HCT116 (cell line): ENCODE measurements around the gene TFEB. TPM values are rescaled to one million over a fixed set of nuclear protein-coding genes. Genes with fewer than 3 reads are reported as not detected.

ENCODE experiments used
- ATAC-seq: fragments of 200-7000 bp; cut with Tn5 transposase; 2 replicates; pipeline ENCODE4 v1.9.1; 2020; ENCODE audit warnings: mild to moderate bottlenecking, moderate library complexity
- BruUV-seq: library from RNA; stranded (reverse); fragments of 400-500 nt; replicated peaks from 2 replicates; lab custom pipeline; 2021; lab: Mats Ljungman, UMichigan
- CTCF ChIA-PET: fragments of 300-600 bp; sonication (Branson Sonifier 250); formaldehyde crosslinking; loops from one replicate; lab custom pipeline; 2021; ENCODE audit warnings: antibody characterized with exemption; lab: Charles Lee
- POLR2A ChIA-PET: fragments of 300-600, 350-600 bp; sonication (Branson Sonifier 250); formaldehyde crosslinking; loops from one replicate; lab custom pipeline; 2021; ENCODE audit warnings: antibody characterized with exemption; lab: Charles Lee
- RAD21 ChIA-PET, 2 experiments: fragments of 300-600 bp; sonication (Branson Sonifier 250); formaldehyde crosslinking; loops; one replicate each; lab custom pipeline; 2023; ENCODE audit warnings: low total read pairs in 2 of 2; ENCODE audit not compliant: uncharacterized antibody in 2 of 2, unreplicated experiment in 2 of 2, low non-redundant PET in 1 of 2; lab: Charles Lee
- DNase-seq: peaks from one replicate; pipeline ENCODE4 v3.0.0-alpha.2; 2010; ENCODE audit warnings: low read depth, low spot score
- H2AFZ ChIP-seq: fragments of 200-600 bp; shearing (Covaris generic), sonication (generic); 2 replicates; pipeline ENCODE4 v1.6.1; 2017; ENCODE audit warnings: low read depth, mixed run types, mixed read lengths, antibody characterized with exemption, low read length; ENCODE audit not compliant: poor library complexity, severe bottlenecking
- H3K27ac ChIP-seq: 2 replicates; pipeline ENCODE4 v1.5.1; 2012; ENCODE audit warnings: low read depth, low read length
- H3K27me3 ChIP-seq: fragments of 200-600 bp; sonication (generic); 2 replicates; pipeline ENCODE4 v1.6.1; 2016; ENCODE audit warnings: mixed run types, low read length, mixed read lengths; ENCODE audit not compliant: insufficient read depth
- H3K36me3 ChIP-seq, 2 experiments: fragments of 200-500 bp in 1 of 2; fragments of 200-600 bp in 1 of 2; sonication (Bioruptor generic) in 1 of 2; sonication (generic) in 1 of 2; 2 replicates each; pipeline versions ENCODE4 v1.5.1 to v1.6.1; 2014 to 2016; ENCODE audit warnings: low read length in 2 of 2, inconsistent platforms in 1 of 2, mixed read lengths in 1 of 2, mixed run types in 1 of 2; ENCODE audit not compliant: insufficient read depth in 2 of 2, control insufficient read depth in 1 of 2
- H3K4me1 ChIP-seq, 2 experiments: fragments of 200-600 bp in 1 of 2; sonication (generic) in 1 of 2; 2 replicates each; pipeline versions ENCODE4 v1.5.1 to v1.6.1; 2012 to 2017; ENCODE audit warnings: low read length in 2 of 2, inconsistent platforms in 1 of 2, mild to moderate bottlenecking in 1 of 2, mixed read lengths in 1 of 2, mixed run types in 1 of 2, moderate library complexity in 1 of 2; ENCODE audit not compliant: insufficient read depth in 2 of 2, control insufficient read depth in 1 of 2
- H3K4me2 ChIP-seq: fragments of 200-600 bp; sonication (generic); 2 replicates; pipeline ENCODE4 v1.6.1; 2017; ENCODE audit warnings: mixed run types, low read length, mixed read lengths
- H3K4me3 ChIP-seq, 2 experiments: fragments of 200-600 bp in 1 of 2; sonication (generic) in 1 of 2; replicated peaks in 1 of 2; 2 replicates each; pipeline ENCODE4 v1.5.1; 2011 to 2016; ENCODE audit warnings: low read length in 2 of 2, control low read depth in 1 of 2, low read depth in 1 of 2, mild to moderate bottlenecking in 1 of 2, mixed read lengths in 1 of 2, mixed run types in 1 of 2
- H3K79me2 ChIP-seq: fragments of 200-600 bp; sonication (generic); 2 replicates; pipeline ENCODE4 v1.6.1; 2017; ENCODE audit warnings: mild to moderate bottlenecking, mixed run types, low read length, moderate library complexity, mixed read lengths; ENCODE audit not compliant: insufficient read depth
- H3K9ac ChIP-seq: fragments of 200-600 bp; sonication (generic); 2 replicates; pipeline ENCODE4 v1.6.1; 2016; ENCODE audit warnings: low read length, mixed read lengths
- H3K9me2 ChIP-seq: fragments of 200-600 bp; sonication (generic), shearing (Covaris generic); 2 replicates; pipeline ENCODE4 v1.6.1; 2017; ENCODE audit warnings: mixed run types, mild to moderate bottlenecking, moderate library complexity; ENCODE audit not compliant: insufficient read depth
- H3K9me3 ChIP-seq, 2 experiments: fragments of 200-500 bp in 1 of 2; fragments of 200-600 bp in 1 of 2; sonication (Bioruptor generic) in 1 of 2; sonication (generic) in 1 of 2; 2 replicates each; pipeline ENCODE4 v1.6.1; 2014 to 2017; ENCODE audit warnings: low read length in 2 of 2, mixed read lengths in 2 of 2, inconsistent platforms in 1 of 2, low read depth in 1 of 2, mild to moderate bottlenecking in 1 of 2, mixed run types in 1 of 2, moderate library complexity in 1 of 2; ENCODE audit not compliant: control insufficient read depth in 1 of 2, insufficient read depth in 1 of 2
- H4K20me1 ChIP-seq: fragments of 200-600 bp; sonication (generic), shearing (Covaris generic); 2 replicates; pipeline ENCODE4 v1.6.1; 2017; ENCODE audit warnings: mixed run types, mild to moderate bottlenecking, moderate library complexity; ENCODE audit not compliant: insufficient read depth
- CEBPB ChIP-seq: IDR thresholded peaks from 2 replicates; pipeline ENCODE4 v1.6.1; 2012; ENCODE audit warnings: low read depth
- CTCF ChIP-seq, 3 experiments: fragments of 200-600 bp in 1 of 3; sonication (generic) in 1 of 3; IDR thresholded peaks in 2 of 3; conservative IDR thresholded peaks in 1 of 3; 2 replicates each; pipeline ENCODE4 v1.5.1; 2012 to 2017; ENCODE audit warnings: low read depth in 2 of 3, low read length in 2 of 3, antibody characterized with exemption in 1 of 3, borderline replicate concordance in 1 of 3, control low read depth in 1 of 3, mild to moderate bottlenecking in 1 of 3, mixed read lengths in 1 of 3, mixed run types in 1 of 3, moderate library complexity in 1 of 3; ENCODE audit not compliant: insufficient read depth in 1 of 3
- EGR1 ChIP-seq: IDR thresholded peaks from 2 replicates; pipeline ENCODE4 v1.6.1; 2012; ENCODE audit warnings: low read depth
- ELF1 ChIP-seq: IDR thresholded peaks from 2 replicates; pipeline ENCODE4 v1.6.1; 2012; ENCODE audit warnings: low read depth, borderline replicate concordance
- EZH2 ChIP-seq: fragments of 200-600 bp; sonication (generic); IDR thresholded peaks from 2 replicates; pipeline ENCODE4 v1.6.1; 2017; ENCODE audit warnings: antibody characterized with exemption, mixed run types
- FOSL1 ChIP-seq: IDR thresholded peaks from 2 replicates; pipeline ENCODE4 v1.6.1; 2012; ENCODE audit warnings: low read depth
- MAX ChIP-seq: IDR thresholded peaks from 2 replicates; pipeline ENCODE4 v1.6.1; 2012
- POLR2A ChIP-seq: IDR thresholded peaks from 2 replicates; pipeline ENCODE4 v1.7.0; 2011; ENCODE audit warnings: borderline replicate concordance; ENCODE audit not compliant: insufficient read depth, insufficient read length; ENCODE audit errors: extremely low read depth
- POLR2AphosphoS5 ChIP-seq: IDR thresholded peaks from 2 replicates; pipeline ENCODE4 v1.6.1; 2011; ENCODE audit warnings: mild to moderate bottlenecking, low read depth, low read length, moderate library complexity
- REST ChIP-seq: IDR thresholded peaks from 2 replicates; pipeline ENCODE4 v1.6.1; 2012; ENCODE audit warnings: low read depth
- SIN3A ChIP-seq: IDR thresholded peaks from 2 replicates; pipeline ENCODE4 v1.6.1; 2012; ENCODE audit warnings: low read depth
- SP1 ChIP-seq: IDR thresholded peaks from 2 replicates; pipeline ENCODE4 v1.6.1; 2012; ENCODE audit warnings: low read depth
- SRF ChIP-seq: IDR thresholded peaks from 2 replicates; pipeline ENCODE4 v1.6.1; 2012; ENCODE audit warnings: low read depth
- YY1 ChIP-seq: IDR thresholded peaks from 2 replicates; pipeline ENCODE4 v1.6.1; 2011; ENCODE audit warnings: low read length, low read depth, moderate library complexity, mild to moderate bottlenecking; ENCODE audit not compliant: insufficient replicate concordance; ENCODE audit errors: extremely low read depth
- ZNF274 ChIP-seq: fragments of 200-500 bp; sonication (Bioruptor generic); IDR thresholded peaks from 2 replicates; pipeline ENCODE4 v1.6.1; 2014; ENCODE audit warnings: mild to moderate bottlenecking, low read depth, low read length, inconsistent platforms
- intact Hi-C: fragments of 100-400 bp; cut with micrococcal nuclease; formaldehyde crosslinking; loops from 2 replicates; pipeline ENCODE4 v1.10.0; 2022
- total RNA-seq: library from RNA; stranded (reverse); gene quantifications from one replicate; pipeline ENCODE4 v1.2.1, GENCODE V29; 2021; ENCODE audit not compliant: unreplicated experiment

The TFEB gene
- total RNA-seq, 1 experiment from 2014 or later: 4.8 TPM

- TF ChIP-seq SIN3A (no peak), YY1 (no peak), REST (no peak), POLR2AphosphoS5 (no peak)
These were observed 91.5 kb downstream of the TFEB start (continued) for GRCh38 chr6:41643899-41644269.

GRCh38 chr6:41642960-41643898 lies 92.2 kb downstream of the TFEB start:
- DNase-seq (no peak), ATAC-seq (no peak)
- ChIA-PET POLR2A (no interaction called here), CTCF (no interaction called here), RAD21 (no interaction called here)
- Histone ChIP-seq H3K4me3 (no peak overlapping the region), H3K36me3 (0 out of 4 replicates have a peak, but pooled peaks cover 3 to 5% of the 10 kb centered on the region in 2 experiments), H3K27ac (no peak overlapping the region), H3K9me2 (no peaks in the 10 kb centered on the region), H2AFZ (no peak overlapping the region), H3K27me3 (no peaks in the 10 kb centered on the region), H3K79me2 (no peaks in the 10 kb centered on the region), H3K9ac (no peak overlapping the region), H4K20me1 (no peaks in the 10 kb centered on the region), H3K4me1 (peaks cover 11 to 16% of the 10 kb centered on the region in 2 experiments), H3K9me3 (no peaks in the 10 kb centered on the region), H3K4me2 (no peak overlapping the region)
- no TSS peak for BruUV-seq
- intact Hi-C loops: no loop called here
- TF ChIP-seq REST: no peak
- TF ChIP-seq MAX: no peak
- no peak for TF ChIP-seq SP1
- no peak for TF ChIP-seq ZNF274
- TF ChIP-seq ELF1: no peak
- TF ChIP-seq CTCF (IDR thresholded peaks at IDR 0.05 in 2 of 3, conservative IDR thresholded peaks at IDR 0.05 in 1 of 3; ENCODE audit: borderline replicate concordance in 1 of 3, insufficient read depth in 1 of 3, low read depth in 2 of 3, low read length in 2 of 3): no peak
- no peak for TF ChIP-seq EGR1
- TF ChIP-seq POLR2AphosphoS5: no peak
- TF ChIP-seq CEBPB: no peak
- TF ChIP-seq SRF: no peak
- TF ChIP-seq FOSL1: no peak
- TF ChIP-seq EZH2: no peak
- no peak for TF ChIP-seq POLR2A
